Measurements from ENCODE around the gene STYXL2. TPM values are rescaled to one million over a fixed set of nuclear protein-coding genes. Genes with fewer than 3 reads are reported as not detected.

STYXL2 gene
- total and polyA plus RNA-seq, 2 donors (not counting 1 experiment from before 2014, with no cell fraction given): not detected

DNA sequence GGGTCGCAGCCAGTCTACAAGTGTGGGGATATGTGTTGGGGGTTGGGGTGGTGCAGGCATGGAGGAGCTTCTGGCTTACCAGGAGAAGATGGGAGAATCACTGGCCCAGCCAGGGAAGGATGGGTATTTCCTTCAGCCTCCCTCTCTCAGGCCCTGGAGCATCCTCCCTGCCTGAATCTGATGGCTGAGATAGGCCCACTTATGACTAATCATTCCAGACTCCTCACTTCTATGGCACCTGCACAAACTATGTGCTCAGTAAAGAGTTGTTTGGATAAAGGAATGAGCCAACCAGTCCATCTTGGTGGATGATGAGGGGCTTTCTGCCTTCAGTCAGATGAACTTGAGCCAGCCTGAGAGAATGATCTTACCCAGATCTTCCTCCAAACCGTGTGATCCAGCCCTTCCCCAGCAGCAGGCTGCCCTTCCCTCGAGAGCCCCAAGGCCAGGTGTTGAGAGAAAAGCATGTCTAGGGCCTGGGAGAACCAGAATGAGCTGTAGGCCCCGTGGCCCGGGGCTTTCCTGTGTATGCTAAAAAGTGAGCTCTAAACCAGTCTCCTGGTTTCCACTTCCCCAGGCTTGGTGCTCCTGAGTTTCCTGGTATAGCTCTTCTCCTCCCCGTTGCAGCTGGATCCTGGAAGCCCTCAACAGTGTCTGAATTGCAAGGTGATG, 5.0 kb upstream of the STYXL2 start:
- Mint-ChIP-seq H3K9me3 (ENCODE audit: insufficient read depth) (no peaks in the 10 kb centered on the region), H3K4me3 (no peak overlapping the region), H3K27ac (peak overlapping the region; percentile 37), H3K27me3 (peaks cover 4% of the 10 kb centered on the region), H3K4me1 (peaks cover 16% of the 10 kb centered on the region)
- H3K79me2 ChIP-seq (ENCODE audit: control insufficient read depth, insufficient read depth, low read length): no peaks in the 10 kb centered on the region
- no peak overlapping the region for H3K9ac ChIP-seq (ENCODE audit: low read length)
- no peak overlapping the region for H2AFZ ChIP-seq (ENCODE audit: insufficient read depth, low read depth, low read length, poor library complexity, severe bottlenecking)
- ATAC-seq (ENCODE audit: low read depth) (no peak), DNase-seq (no peak)
- no peaks in the 10 kb centered on the region for H4K20me1 ChIP-seq (ENCODE audit: control insufficient read depth, insufficient read depth, low read length, poor library complexity, severe bottlenecking)
- peaks cover 17 to 18% of the 10 kb centered on the region in 2 donors for H3K4me1 ChIP-seq (ENCODE audit: control insufficient read depth in 2 of 2, insufficient read depth in 2 of 2, low read length in 2 of 2)
- WGBS (ENCODE audit: insufficient coverage): 68% methylated on average over 3 of the region's 6 CpGs
- no peaks in the 10 kb centered on the region for H3K27me3 ChIP-seq (replicated peaks in 1 of 4; ENCODE audit: control extremely low read depth in 1 of 4, control insufficient read depth in 3 of 4, insufficient read depth in 4 of 4, low read length in 3 of 4)
- no peak overlapping the region for H3K4me3 ChIP-seq (ENCODE audit: control extremely low read depth in 1 of 5, extremely low read depth in 1 of 5, insufficient read depth in 1 of 5, low read depth in 2 of 5, low read length in 4 of 5)
- no peak overlapping the region for H3K27ac ChIP-seq (ENCODE audit: low read length in 2 of 2)
- intact Hi-C loops (cut with micrococcal nuclease): no loop called here
- no peak overlapping the region for H3K4me2 ChIP-seq (replicated peaks; ENCODE audit: low read depth, low read length, poor library complexity, severe bottlenecking)
- H3K9me3 ChIP-seq (ENCODE audit: control extremely low read depth in 1 of 3, control insufficient read depth in 2 of 3, insufficient read depth in 1 of 3, low read length in 2 of 3): no peaks in the 10 kb centered on the region
- H3K36me3 ChIP-seq (replicated peaks in 1 of 2; ENCODE audit: control extremely low read depth in 1 of 2, control insufficient read depth in 1 of 2, extremely low read depth in 1 of 2, insufficient read depth in 2 of 2, low read length in 1 of 2): no peaks in the 10 kb centered on the region
- no peak for TF ChIP-seq EZH2 (IDR thresholded peaks at IDR 0.05; ENCODE audit: borderline replicate concordance, insufficient read depth, low read depth, low read length, poor library complexity, severe bottlenecking)
- TF ChIP-seq, protein P1, sequence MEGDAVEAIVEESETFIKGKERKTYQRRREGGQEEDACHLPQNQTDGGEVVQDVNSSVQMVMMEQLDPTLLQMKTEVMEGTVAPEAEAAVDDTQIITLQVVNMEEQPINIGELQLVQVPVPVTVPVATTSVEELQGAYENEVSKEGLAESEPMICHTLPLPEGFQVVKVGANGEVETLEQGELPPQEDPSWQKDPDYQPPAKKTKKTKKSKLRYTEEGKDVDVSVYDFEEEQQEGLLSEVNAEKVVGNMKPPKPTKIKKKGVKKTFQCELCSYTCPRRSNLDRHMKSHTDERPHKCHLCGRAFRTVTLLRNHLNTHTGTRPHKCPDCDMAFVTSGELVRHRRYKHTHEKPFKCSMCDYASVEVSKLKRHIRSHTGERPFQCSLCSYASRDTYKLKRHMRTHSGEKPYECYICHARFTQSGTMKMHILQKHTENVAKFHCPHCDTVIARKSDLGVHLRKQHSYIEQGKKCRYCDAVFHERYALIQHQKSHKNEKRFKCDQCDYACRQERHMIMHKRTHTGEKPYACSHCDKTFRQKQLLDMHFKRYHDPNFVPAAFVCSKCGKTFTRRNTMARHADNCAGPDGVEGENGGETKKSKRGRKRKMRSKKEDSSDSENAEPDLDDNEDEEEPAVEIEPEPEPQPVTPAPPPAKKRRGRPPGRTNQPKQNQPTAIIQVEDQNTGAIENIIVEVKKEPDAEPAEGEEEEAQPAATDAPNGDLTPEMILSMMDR (IDR thresholded peaks at IDR 0.05): no peak
- ChIA-PET CTCF (no interaction called here), POLR2A (no interaction called here)

DNA sequence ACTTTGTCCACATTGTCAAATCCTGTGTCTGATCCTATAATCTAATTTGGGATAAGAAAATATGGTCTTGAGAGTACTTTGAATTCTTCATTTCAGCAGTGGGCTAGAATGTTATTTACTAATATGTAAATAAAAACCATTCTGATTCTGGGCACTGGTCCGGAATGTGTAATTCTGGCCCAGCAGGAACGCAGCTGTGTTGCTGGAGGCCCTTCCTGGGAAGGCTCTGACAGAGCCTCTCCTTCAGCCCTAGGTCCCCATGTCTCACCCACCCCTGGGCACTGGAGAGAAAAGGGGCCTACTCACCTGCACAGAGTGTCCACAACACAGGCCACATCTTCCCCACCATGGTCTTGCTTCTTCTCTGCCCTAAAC, 3.9 kb upstream of the STYXL2 start:
- ATAC-seq (ENCODE audit: low read depth): no peak
- peak overlapping the region; percentile 80 to 82 for H3K27ac ChIP-seq (ENCODE audit: low read length in 2 of 2)
- Mint-ChIP-seq H3K27me3 (peaks cover 7% of the 10 kb centered on the region), H3K4me1 (peaks cover 16% of the 10 kb centered on the region), H3K9me3 (ENCODE audit: insufficient read depth) (no peaks in the 10 kb centered on the region), H3K27ac (peak overlapping the region; percentile 86), H3K4me3 (no peak overlapping the region)
- H3K9ac ChIP-seq (ENCODE audit: low read length): peak overlapping the region; percentile 13
- H3K9me3 ChIP-seq (ENCODE audit: control extremely low read depth in 1 of 3, control insufficient read depth in 2 of 3, insufficient read depth in 1 of 3, low read length in 2 of 3): no peaks in the 10 kb centered on the region
- no peak overlapping the region for H3K4me3 ChIP-seq (ENCODE audit: control extremely low read depth in 1 of 5, extremely low read depth in 1 of 5, insufficient read depth in 1 of 5, low read depth in 2 of 5, low read length in 4 of 5)
- H4K20me1 ChIP-seq (ENCODE audit: control insufficient read depth, insufficient read depth, low read length, poor library complexity, severe bottlenecking): no peaks in the 10 kb centered on the region
- peak overlapping the region; percentile 52 for H3K4me2 ChIP-seq (replicated peaks; ENCODE audit: low read depth, low read length, poor library complexity, severe bottlenecking)
- peaks cover 17 to 18% of the 10 kb centered on the region in 2 donors for H3K4me1 ChIP-seq (ENCODE audit: control insufficient read depth in 2 of 2, insufficient read depth in 2 of 2, low read length in 2 of 2)
- no peaks in the 10 kb centered on the region for H3K27me3 ChIP-seq (replicated peaks in 1 of 4; ENCODE audit: control extremely low read depth in 1 of 4, control insufficient read depth in 3 of 4, insufficient read depth in 4 of 4, low read length in 3 of 4)
- ChIA-PET CTCF (interaction anchor here (1.6 kb wide), 1 partner anchor 30 kb away, joined by 5 read pairs; no protein-coding TSS in a partner anchor), POLR2A (no interaction called here)
- H3K36me3 ChIP-seq (replicated peaks in 1 of 2; ENCODE audit: control extremely low read depth in 1 of 2, control insufficient read depth in 1 of 2, extremely low read depth in 1 of 2, insufficient read depth in 2 of 2, low read length in 1 of 2): no peaks in the 10 kb centered on the region
- intact Hi-C loops (cut with micrococcal nuclease): no loop called here
- no peak for DNase-seq
- WGBS (ENCODE audit: insufficient coverage): 92% methylated on average over 2 of the region's 2 CpGs
- H3K79me2 ChIP-seq (ENCODE audit: control insufficient read depth, insufficient read depth, low read length): no peaks in the 10 kb centered on the region
- H2AFZ ChIP-seq (ENCODE audit: insufficient read depth, low read depth, low read length, poor library complexity, severe bottlenecking): peak overlapping the region; percentile 75
- TF ChIP-seq, protein P1 (IDR thresholded peaks at IDR 0.05): no peak
- no peak for TF ChIP-seq EZH2 (IDR thresholded peaks at IDR 0.05; ENCODE audit: borderline replicate concordance, insufficient read depth, low read depth, low read length, poor library complexity, severe bottlenecking)

Data from B cell (primary cell).